ENCODE data around the gene METTL8. TPM values are rescaled to one million over a fixed set of nuclear protein-coding genes. Genes with fewer than 3 reads are reported as not detected.

The METTL8 gene
- total RNA-seq, 1 donor from 2014 or later: 6.7 TPM

DNA sequence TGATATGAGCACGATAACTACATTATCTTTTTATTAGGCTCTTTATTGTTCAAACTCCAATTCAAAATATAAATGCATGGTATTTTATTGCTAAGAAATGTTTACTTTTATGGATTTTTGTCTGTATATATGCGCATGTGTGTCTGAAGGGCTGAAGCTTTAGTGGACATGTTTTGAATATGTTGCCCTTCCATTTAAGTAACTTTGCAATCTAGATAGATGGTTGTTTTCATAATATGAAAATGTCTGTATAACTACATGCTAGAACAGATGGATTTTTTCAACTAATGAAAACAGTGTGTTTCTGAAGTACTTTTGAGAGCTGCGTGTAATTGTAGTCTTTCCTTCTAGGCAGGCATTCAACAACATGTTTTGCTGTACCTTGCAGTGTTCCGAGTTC, 19.0 kb upstream of the METTL8 start:
- no peaks in the 10 kb centered on the region for H3K27me3 ChIP-seq
- peaks cover 0 to 5% of the 10 kb centered on the region in 2 donors for H3K9me3 ChIP-seq
- DNase-seq (ENCODE audit: low spot score in 2 of 2): no peak
- H3K27ac ChIP-seq: no peak overlapping the region
- TF ChIP-seq, protein P1, sequence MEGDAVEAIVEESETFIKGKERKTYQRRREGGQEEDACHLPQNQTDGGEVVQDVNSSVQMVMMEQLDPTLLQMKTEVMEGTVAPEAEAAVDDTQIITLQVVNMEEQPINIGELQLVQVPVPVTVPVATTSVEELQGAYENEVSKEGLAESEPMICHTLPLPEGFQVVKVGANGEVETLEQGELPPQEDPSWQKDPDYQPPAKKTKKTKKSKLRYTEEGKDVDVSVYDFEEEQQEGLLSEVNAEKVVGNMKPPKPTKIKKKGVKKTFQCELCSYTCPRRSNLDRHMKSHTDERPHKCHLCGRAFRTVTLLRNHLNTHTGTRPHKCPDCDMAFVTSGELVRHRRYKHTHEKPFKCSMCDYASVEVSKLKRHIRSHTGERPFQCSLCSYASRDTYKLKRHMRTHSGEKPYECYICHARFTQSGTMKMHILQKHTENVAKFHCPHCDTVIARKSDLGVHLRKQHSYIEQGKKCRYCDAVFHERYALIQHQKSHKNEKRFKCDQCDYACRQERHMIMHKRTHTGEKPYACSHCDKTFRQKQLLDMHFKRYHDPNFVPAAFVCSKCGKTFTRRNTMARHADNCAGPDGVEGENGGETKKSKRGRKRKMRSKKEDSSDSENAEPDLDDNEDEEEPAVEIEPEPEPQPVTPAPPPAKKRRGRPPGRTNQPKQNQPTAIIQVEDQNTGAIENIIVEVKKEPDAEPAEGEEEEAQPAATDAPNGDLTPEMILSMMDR (IDR thresholded peaks at IDR 0.05): no peak
- H3K4me1 ChIP-seq: no peaks in the 10 kb centered on the region
- intact Hi-C loops (cut with DNase I): no loop called here
- H3K4me3 ChIP-seq: no peak overlapping the region
- H3K36me3 ChIP-seq: peaks cover 34 to 59% of the 10 kb centered on the region in 2 donors

DNA sequence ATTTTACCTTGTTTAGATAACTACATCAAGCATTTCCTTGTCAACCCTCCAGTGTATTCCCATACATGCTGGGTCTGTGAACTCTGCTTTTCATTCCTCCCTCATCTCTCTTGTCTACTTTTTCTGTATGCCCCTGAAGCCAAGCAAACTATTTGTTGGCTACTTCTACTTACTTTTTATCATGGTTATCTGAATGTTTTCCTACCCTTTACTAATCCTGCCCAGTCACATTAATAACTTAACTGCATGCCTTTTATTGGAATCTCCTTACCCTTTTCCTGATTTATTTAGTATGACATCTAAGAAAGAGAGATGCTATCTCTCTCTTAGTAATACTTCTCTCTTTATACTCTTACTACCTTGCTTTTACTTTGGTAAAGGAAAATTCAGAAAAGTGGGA, 17.3 kb upstream of the METTL8 start:
- peaks cover 0 to 3% of the 10 kb centered on the region in 2 donors for H3K9me3 ChIP-seq
- H3K27ac ChIP-seq: no peak overlapping the region
- DNase-seq (ENCODE audit: low spot score in 2 of 2): no peak
- intact Hi-C loops (cut with DNase I): no loop called here
- H3K4me1 ChIP-seq: no peaks in the 10 kb centered on the region
- H3K27me3 ChIP-seq: no peaks in the 10 kb centered on the region
- peaks cover 39 to 62% of the 10 kb centered on the region in 2 donors for H3K36me3 ChIP-seq
- no peak overlapping the region for H3K4me3 ChIP-seq
- TF ChIP-seq, protein P1 (IDR thresholded peaks at IDR 0.05): no peak

DNA sequence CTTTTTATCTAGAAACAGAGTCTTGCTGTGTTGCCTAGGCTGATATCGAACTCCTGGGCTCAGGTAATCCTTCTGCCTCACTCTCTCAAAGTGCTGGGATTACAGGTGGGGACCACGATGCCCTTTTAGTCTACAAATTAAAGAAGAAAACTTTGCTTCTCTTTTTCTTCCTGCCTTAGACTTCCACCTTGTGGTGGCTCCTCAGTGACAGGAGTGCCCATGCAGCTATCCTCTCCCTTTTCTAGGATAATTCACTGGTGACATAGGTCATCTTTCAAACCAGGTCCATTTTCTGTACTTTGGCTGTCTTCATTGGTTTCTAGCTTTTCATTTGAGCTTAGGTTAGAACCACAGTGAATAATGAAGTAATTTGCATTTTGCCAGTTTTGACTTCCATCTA, 13.9 kb upstream of the METTL8 start:
- intact Hi-C loops (cut with DNase I): no loop called here
- TF ChIP-seq, protein P1 (IDR thresholded peaks at IDR 0.05): no peak
- no peaks in the 10 kb centered on the region for H3K27me3 ChIP-seq
- H3K4me3 ChIP-seq: no peak overlapping the region
- H3K36me3 ChIP-seq: peaks cover 41 to 65% of the 10 kb centered on the region in 2 donors
- no peak for DNase-seq (ENCODE audit: low spot score in 2 of 2)
- no peaks in the 10 kb centered on the region for H3K9me3 ChIP-seq
- H3K4me1 ChIP-seq: no peaks in the 10 kb centered on the region
- H3K27ac ChIP-seq: no peak overlapping the region

DNA sequence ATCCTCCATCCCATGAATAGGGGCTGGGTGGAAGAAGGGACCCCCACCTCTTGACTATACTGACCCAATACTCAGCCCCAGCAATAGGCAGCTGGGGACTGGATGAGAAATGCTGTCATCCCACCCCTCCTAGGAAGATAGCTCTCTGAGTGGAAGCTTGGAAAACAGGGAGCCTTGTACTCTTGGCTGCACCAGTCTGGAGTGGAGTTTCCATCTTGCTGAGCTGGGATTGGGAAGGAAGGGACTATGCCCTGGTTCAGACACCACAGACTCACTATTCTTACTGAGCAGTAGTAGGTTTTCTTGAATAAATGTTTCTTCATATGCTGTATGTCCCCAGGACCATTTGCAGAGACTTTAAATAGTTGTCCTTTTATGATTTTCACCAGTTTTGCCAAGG, 7.7 kb upstream of the METTL8 start:
- TF ChIP-seq, protein P1 (IDR thresholded peaks at IDR 0.05): no peak
- H3K4me3 ChIP-seq: no peak overlapping the region
- H3K36me3 ChIP-seq: peaks cover 20 to 63% of the 10 kb centered on the region in 2 donors
- no peaks in the 10 kb centered on the region for H3K4me1 ChIP-seq
- intact Hi-C loops (cut with DNase I): no loop called here
- H3K9me3 ChIP-seq: no peaks in the 10 kb centered on the region
- H3K27me3 ChIP-seq: no peaks in the 10 kb centered on the region
- no peak overlapping the region for H3K27ac ChIP-seq
- no peak for DNase-seq (ENCODE audit: low spot score in 2 of 2)

DNA sequence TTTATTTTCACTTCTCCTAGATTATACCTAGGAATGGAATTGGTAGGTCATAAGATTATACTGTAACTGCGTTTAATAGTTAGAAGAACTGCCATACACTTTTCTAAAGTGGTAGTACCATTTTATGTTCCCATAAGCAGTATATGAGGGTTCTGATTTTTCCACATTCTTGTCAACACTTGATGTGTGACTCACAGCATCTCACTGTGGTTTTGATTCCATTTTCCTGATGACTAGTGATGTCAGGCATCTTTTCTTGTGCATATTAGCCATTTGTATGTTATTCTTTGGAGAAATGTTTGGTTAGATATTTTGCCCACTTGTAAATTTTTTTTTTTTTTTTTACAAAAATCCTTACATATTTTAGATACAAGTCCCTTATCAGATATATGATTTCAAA, 2.5 kb upstream of the METTL8 start:
- Histone ChIP-seq H3K4me3 (no peak overlapping the region), H3K36me3 (peaks cover 11 to 35% of the 10 kb centered on the region in 2 donors), H3K27me3 (no peaks in the 10 kb centered on the region), H3K27ac (no peak overlapping the region), H3K4me1 (peaks cover 0 to 14% of the 10 kb centered on the region in 2 donors), H3K9me3 (no peaks in the 10 kb centered on the region)
- no peak for DNase-seq (ENCODE audit: low spot score in 2 of 2)
- TF ChIP-seq, protein P1 (IDR thresholded peaks at IDR 0.05): no peak
- intact Hi-C loops (cut with DNase I): loop anchor here (10.0 kb wide), 3 partner anchors 658 to 1852 kb away; partner anchors contain the start of genes PDK1 and PPIG
